DMS114 treated with DMSO at 0.1 percent for 48 hours (cell line): ENCODE measurements around the gene TENM4.

Experiments used
- DNase-seq: peaks from one replicate; lab custom pipeline; 2025; ENCODE audit not compliant: unreplicated experiment; lab: John Stamatoyannopoulos, UW

TENM4 gene

DNA sequence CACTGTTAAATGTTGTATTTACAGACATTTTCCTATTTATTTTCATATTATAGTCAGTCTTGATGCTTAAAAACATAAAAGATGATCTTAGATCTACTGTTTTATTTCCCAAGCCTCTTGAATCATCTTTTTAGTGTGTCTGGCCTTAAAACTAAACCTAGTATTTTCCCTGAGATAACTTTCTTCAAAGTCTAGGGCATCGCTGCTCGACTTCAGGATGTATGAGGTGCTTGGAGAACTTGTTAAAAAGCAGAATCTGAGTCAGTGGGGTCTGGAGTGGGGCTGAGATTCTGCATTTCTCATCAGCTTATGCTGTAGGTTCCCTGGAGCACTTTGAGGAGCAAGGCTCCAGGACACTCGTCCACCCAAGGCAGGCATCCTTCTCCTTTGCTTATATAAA is 404.9 kb downstream of the TENM4 start:
- DNase-seq = no peak

DNA sequence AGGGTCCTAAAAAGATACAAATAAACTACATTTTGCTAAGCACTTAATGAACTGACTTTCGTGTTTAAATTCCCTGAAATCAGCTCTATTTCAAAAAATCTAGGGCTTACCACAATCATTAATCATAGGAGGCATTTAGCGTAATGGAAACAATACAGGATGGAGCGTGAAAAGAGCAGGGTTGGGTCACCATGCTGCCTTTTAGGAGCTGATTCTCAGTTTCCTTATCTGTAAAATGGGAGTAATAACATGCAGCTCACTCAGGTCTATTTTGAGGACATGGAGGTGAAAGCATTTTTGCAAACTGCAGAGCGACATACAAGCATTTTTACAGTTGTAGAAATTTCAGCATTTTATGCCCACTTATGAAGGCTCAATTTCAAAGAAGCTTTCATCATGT is 407.0 kb downstream of the TENM4 start:
- no peak for DNase-seq

DNA sequence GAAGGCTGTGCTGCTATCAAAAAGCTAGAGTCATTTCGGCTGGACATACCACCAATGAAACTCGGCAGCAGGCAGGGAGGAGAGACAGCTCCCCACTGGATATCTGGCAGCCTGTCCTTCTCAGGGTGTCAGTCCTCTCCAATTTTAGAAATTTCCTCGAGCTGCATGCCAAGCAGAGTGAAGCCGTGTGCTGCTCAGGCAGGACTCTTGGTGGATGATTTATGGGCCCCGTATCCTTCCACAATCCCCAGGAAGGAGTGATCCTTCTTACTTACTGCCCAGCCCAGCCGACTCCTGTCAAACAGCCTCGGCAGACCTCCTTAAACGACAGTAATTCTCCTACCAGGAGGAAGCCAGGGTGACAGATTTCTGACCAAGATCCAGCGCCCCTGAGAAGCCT is 410.4 kb downstream of the TENM4 start:
- no peak for DNase-seq

DNA sequence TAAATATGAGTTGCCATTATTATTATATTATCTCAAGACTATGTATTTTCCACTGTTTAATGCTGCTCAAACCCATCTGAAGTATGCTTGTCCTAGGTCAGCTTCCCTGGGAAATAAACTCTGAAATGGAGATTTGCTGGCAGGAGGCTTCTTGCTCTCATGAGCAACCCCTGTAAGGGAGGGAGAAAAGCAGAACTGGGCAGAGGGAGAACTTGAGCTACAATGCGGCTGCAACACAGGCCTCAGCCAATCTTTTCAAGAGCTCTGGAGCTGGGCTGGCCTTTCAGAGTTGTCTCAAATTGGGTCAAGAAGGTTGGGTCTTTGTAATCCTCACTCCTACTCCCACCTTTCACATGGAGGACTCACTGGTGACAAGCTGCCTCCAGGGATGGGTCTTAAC is 412.6 kb downstream of the TENM4 start:
- no peak for DNase-seq

DNA sequence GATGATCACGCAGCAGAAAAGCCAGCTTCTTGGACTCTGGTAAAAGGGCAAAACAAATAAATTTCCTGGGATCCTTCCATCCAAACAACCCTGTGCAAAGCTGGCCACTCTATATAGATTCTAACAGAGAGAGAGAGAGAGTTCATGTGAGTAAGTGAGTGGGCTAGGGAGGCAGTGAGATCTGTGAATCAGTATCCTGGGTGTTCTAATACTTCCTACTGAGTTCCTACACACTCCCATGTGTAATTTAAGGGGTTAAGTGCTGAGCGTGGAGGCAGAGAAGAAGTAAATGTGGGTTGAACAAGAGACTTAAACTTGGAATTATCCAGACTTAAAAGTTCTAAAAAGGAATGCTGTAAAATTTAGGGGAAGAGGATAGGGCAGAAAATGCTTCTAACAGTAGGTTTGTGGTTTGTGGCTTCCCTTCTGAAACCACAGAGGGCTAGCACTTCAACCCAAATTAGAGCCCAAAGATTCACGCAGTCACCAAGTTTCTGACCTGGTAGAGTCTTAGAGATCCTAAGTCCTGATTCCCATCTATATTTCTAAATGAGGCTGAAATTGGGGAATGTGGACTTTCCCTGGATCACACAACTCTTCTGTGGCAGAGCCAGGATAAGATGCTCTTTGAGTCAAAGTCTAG is 413.9 kb downstream of the TENM4 start:
- DNase-seq = no peak

DNA sequence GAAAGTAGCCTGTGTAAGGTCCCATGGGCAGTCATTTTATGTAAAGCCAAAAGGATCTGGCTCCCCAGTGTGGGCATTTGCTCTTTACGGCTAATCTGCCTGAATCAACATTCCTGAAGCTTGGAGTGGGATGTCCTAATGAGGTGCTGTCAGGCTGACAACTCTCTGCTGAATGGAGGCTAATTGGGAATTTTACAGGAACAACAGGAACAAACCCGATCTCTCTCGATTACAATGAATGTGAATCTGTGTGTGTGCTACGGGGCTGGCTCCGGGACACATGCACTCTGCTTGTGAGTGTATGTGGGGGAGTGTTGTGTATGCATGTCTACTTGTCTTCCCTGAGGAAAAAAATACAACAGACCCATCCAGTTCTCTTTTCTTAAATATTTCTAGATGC is 415.2 kb downstream of the TENM4 start:
- no peak for DNase-seq

DNA sequence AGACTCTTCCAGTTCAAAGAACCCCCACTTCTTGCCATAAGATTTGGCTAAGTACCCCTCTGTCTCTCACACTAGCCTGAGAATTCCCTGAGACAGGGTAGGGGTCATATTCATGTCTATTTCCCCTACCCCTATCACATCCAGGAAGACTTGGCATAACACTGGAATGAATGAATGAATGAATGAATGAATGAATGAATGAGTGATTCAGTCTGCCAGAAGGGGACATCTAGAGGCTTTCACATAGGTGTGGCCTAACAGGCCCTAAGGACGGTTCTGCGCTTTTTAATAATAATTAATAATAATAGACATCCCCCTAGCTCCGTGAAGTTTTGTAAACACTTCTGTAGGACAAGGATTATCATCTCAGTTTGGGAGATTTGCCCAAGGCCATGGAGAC is 415.7 kb downstream of the TENM4 start:
- DNase-seq = no peak

DNA sequence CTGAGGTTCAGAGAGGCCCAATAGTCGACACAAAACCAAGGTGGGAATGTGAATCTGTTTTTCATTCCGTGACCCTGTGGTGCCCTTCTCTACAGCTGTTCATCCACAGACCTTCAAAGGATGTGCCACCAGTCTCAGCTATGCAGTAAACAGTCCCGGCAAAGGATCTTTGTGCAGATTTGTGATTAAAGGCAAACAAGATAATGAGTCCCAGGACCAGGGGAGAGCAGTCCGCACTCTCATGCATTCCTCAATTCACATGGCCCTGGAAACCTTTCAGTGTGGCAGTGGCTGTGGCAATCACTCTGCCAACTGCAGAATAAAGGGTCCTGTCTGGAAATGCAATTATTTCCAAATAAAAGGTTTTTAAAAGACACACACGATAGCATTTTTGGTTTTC is 418.6 kb downstream of the TENM4 start:
- DNase-seq = no peak

DNA sequence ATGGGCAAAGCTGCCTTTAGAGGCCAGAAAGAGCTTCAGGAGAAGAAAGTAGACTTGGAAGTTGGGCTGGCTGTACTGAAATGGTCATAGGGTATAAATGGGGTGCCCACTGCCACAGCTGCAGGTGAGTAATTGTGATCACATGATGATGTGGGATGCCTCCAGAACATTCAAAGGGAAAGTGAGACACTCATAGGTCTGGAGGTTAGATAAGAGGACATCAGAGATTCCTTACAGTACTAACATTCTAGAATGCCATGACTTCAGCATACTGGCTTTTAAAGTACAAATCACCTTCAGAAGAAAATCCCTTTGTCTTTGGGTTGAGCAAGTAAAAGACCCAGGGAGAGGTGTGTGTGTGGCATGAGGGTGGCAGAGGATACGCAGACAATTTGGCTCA is 419.2 kb downstream of the TENM4 start:
- no peak for DNase-seq

DNA sequence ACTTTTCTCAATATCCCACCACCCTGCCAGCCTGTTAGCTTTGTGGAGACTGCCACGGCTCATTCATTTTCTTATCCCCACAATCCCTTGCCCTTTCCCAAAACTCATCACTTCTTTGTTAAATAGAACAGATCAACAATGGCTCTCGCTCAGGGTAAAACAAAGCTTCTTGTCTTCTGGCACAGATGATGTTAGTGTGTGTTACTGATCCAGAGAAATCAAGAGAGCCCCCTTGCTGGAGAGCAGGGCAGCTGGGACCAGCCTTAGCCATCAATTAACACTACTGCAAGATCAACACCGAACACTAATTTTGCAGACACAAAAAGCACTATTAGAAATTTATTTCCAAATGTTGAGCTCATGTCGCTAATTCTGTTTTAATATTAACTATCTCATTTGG is 420.9 kb downstream of the TENM4 start:
- no peak for DNase-seq

DNA sequence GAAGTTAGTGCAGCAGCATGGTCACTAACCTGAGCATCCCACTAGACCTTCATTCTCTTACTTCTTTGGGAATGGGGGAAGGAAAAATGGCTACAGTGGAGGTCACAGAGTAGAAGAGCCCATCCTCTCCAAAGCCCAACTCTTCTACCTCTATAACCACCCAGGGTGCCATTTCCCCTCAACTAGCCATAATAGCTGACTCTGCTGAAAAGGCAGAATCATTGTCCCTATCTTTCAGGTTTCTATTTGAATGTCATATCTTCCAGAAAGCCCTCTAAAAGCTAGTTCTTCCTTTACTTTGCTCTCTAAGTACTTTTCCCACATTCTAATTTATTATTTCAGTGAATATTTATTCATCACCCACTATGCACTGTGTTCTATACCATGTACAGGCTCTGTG is 421.6 kb downstream of the TENM4 start:
- DNase-seq = no peak

DNA sequence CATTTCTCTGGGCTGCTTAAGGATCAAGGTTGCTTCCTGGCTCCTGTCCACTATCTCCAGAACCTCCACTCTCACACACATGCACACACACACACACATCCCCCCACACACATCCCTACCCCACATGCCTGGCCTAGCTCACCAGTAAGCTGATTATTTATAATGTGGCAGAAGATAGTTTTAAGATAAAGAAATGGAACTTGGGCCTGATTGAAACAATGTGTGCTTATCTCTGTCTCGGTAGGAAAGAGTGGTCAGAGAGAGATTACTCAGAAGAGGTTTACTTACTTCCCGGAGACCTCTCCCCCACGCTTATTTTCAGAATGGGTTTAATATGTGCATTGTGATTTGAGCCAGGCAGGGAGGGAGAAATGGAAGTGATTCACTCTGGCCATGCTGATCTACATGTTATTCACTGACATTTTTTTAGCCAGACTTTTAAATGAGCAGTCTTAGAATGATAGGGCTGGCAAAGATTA is 422.4 kb downstream of the TENM4 start:
- no peak for DNase-seq

DNA sequence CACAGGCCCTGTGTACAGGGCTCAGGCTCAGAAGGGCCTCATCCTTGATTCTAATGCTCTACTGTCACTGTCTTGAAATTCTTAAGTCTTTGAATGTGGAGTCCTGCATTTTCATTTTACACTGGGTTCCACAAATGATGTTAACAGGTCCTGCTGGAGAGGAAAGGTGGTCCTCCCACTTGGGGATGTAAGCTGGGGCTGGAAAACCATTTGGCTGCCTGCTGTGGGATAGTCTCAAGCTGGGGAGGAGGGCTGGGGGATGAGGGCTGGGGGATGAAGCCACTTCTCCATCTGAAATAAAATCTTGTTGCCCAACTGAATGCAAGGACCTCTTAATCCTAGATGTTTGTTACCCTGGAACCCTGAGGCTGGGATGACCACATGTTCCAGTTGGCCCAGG is 423.0 kb downstream of the TENM4 start:
- no peak for DNase-seq

DNA sequence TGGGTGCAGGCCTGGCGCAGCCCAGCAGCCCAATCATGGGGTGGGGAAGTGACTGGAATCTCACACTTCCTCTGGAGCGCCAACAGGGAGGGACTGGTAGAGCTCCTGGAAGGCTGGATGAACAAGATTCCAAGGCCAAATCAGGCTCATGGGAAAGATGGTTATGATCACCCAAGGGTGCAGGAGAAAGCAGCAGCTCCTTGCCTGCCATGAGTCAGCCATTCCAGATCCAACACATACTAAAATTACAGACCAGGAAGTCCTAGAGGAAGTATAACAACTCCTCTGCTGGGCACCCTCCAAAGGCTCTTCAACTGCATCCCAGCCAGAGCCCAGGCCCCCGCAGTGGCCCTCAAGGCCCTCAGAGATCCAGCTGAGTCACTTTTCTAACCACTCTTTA is 427.3 kb downstream of the TENM4 start:
- DNase-seq = no peak

DNA sequence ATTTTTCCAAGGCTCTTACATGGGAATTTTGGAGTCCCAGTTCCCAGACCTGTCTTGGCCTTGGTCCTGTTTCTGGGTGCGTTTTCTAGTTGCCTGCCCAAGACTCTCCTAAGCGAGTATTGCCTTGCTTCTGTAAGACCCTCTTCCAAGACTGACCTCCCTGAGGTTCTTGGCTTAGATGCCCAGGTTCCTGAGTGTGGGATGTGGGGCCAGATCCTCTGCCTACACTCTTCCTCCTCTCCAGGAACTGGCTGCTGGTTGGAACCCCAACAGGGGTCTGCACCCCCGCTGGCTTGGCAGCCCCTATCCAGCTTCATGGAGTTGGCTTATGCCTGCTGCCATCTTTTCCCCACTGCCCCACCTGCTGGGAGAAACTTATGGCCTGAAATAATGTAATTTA is 429.5 kb downstream of the TENM4 start:
- DNase-seq = no peak

DNA sequence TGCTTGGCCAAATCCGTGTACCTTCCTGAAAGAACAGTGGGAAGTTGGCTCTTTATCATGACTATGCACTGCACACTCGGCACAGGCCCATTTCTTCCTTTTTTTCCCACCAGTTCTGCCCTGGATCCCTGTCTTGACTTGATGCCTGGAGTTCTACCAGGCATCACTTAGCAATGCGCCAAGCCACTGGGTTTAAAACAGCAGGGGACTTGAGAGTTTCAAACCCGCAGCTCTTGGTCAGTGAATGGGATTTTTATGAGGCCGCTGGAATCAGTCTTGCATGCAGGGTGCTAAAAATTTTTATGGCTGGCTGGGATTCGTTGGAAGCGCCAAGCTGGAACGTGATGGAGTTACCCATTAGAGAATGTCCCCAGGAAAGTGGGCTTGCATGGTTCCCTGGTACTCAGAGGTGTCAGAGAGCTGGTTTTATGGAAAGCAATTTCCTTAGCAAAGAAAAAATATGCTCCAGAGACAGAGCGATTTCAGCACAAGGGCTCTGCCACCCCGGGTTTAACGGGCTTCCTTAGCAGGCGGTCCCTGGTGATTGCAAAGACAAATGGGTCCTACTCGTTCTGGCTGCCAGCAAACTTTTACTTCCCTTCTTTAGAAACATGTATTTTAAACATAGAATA is 432.9 kb downstream of the TENM4 start:
- DNase-seq = no peak

DNA sequence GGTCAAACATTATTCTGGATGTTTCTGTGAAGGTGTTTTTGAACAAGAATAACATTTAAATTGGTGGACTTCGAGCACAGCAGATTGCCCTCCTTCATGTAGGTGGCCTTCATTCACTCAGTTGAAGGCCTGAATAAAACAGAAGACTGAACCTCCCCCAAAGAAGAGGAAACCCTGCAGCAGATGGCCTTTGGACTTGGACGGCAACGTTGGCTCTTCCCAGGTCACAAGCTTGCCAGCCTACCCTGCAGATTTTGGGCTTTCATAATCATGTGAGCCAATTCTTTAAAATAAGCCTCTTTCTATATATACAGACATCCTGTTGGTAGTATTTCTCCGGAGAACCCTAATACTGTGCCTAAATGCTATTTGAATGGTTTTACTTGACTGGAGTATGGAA is 434.0 kb downstream of the TENM4 start:
- DNase-seq = no peak

DNA sequence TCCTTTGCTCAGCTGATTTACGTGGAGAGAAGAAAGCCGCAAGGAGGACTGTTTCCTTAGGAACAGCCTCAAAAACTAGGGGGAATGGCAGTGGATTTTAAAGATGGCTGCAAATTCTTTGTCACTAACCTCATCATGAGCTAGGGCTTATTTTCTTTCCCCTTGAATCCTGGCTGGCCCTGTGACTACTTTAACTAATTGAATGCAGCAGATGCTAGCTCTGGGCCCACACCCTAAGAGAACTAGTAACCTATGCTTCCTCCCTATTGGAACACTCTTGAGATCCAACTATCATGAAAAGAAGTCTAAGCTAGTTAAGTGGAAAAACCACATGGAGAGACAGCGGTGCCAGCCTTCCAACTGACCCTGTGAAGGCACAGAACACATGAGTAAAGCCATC is 444.8 kb downstream of the TENM4 start:
- no peak for DNase-seq

DNA sequence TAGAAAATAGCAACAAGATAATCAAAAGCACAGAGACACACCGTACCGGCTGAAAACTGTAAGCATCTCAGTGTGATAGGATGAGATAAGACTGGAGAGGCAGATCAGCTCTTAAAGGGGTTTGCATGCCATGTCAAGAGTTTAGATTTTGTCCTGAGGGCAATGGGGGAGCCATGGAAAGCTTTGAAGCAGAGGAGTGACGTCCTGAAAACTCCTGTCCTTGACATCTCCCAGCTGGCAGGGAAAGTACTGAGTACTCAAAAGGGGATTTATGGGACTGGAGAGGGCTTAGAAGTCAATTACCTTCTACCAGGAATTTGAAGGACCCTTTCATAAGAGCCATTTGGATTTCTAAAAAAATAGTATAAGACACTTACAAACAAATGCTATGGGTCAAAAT is 445.7 kb downstream of the TENM4 start:
- no peak for DNase-seq

DNA sequence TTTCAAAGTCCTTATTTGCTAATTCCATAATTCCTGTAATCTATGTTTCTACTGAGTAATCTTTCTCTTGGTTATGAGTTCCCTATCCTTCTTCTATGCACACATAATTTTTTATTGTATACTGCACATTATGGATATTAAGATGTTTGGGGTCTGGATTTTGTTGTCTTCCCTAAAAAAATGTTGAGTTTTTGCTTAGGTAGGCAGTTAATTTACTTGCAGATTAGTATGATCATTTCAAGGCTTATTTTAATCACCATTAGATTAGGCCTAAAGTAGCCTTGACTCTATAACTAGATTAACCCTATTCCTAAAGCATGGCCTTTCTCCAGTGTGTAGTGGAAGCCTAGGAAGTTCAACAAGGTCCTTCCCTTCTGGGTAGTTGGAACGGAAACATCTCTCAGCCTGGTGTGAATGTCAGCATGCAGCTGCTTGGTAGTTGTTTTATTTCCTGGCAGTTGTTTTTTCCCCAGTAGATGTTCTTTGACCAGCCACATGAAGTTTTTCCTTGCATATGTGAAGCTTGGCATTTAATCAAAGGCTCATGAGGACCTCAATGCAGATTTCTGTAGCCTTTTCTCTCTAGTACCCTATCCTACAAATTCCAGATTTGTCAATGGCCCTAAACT is 446.9 kb downstream of the TENM4 start:
- no peak for DNase-seq

DNA sequence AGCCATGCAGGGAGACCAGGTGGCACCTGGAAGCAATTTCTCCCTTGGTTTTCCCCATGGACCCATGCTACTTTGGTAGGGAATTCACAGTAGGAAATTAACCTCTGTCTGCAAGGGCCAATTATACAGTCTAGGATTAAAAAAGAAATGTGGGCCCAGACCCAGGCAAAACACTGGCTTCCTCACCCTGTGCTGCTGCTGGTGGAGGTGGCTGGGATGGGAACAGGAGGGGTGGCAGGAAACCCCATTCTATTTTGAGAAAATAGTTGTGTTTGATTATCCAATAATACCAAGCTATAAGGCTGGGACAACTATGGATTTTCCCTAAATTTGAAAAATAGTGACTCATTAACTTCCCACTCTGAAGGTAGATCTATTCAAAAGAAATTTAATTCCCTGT is 449.1 kb downstream of the TENM4 start:
- DNase-seq = no peak

DNA sequence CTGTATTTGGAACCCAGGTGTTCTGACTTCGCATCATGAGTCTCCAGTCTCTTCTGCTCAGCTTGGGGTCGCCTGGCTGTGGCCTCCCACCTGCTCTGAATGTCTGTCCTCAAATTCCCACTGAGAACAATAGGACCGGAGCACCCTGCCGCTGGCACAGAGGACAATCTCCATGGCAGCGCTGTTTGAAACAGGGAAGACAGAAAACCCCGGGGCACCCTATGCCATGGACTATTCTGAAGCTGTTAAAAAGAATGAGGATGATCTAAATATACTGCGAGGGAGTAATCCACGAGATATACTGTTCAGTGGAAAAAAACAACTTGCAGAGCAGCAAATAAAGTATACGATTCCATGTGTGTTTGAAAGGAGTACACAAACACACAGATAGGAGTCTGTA is 450.6 kb downstream of the TENM4 start:
- no peak for DNase-seq

DNA sequence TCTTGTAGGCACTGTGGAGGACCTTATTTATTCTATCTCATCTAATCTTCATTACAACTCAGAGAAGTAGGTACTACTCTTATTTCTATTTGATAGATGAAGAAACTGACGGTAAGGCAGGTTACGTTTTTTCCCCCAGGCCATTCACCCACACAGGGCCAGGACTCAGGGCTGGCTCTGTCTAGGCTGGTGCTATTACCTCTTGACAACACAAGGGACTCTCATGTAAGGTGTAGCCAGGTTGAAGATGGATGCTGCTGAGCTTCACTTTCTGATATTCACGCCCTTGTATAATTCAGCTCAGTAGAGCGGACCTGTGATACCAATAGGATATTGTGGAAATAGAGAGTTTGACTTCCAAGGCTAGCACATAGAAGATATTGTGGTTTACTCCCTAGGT is 453.1 kb downstream of the TENM4 start:
- no peak for DNase-seq
